Stimulated activated CD4-positive, alpha-beta T cell treated with anti-CD3 and anti-CD28 coated beads, Interleukin-2, amount 100 ng/mL, for 24 hours (primary cell): ENCODE measurements around the gene MREG.
"Not testable (repeated sequence)": the region's sequence is repeated elsewhere in the genome, so short reads cannot be mapped to it uniquely, and the experiment has no call there.

ENCODE experiments used
- DNase-seq, 2 donors: peaks; one replicate each; pipeline ENCODE4 v3.0.0-alpha.2; 2020

MREG gene

DNA sequence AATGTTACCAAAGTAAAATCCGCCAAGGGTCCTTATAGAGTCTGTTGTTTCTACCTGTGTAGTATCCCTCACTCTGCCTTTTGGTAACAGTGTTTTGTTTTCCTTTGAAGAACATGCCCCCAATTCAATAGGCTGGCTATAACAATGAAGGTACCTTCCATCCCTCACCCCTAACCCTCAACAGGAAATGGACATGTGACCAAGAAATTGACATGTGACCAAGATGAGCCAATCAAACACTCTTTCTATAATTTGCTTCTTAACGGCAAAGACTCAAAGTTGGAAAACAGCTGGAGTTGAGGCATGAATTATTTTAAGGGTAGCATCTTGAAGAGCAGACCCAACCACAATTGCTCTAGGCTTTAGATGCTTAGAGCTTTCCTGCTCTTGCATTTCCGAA lies 5.4 kb upstream of the MREG start:
- no peak for DNase-seq

DNA sequence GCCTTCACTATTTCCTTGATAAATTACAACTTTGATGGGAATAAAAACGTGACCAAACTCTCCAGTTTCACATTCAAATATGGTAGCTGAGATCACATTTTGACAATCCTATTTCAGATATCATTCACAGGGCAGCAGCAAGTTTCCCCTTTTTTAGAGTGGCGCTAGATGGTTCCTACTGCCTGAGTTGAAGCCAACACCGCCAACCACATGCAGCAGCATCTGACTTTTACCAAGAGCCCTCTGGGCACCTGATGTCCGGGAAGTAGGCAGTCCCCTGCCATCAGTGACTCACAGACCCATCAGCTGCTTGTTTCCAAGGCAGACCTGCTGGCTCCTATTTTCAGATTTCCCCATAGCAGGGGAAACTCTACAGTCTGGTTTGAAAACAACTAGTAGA lies 4.0 kb upstream of the MREG start:
- peak; percentile 32 to 35 for DNase-seq

DNA sequence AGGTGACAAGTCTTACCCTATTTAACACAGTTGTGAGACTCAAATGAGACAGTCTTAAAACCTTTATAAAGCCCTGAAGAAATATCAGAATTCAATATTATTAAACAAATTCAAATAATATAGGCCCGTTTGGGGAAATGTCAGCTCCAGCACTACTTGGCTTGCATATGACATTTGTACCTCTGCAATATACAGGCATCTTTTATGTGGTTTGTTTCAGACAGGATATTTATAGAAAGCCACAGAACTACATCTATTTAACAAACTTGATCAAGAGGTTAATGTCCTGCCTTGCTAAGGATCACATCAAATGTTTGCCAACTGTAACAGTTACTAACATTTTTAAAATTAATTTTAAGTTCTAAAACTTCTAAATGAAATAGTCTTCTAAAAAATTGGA lies 3.2 kb upstream of the MREG start:
- DNase-seq = no peak

DNA sequence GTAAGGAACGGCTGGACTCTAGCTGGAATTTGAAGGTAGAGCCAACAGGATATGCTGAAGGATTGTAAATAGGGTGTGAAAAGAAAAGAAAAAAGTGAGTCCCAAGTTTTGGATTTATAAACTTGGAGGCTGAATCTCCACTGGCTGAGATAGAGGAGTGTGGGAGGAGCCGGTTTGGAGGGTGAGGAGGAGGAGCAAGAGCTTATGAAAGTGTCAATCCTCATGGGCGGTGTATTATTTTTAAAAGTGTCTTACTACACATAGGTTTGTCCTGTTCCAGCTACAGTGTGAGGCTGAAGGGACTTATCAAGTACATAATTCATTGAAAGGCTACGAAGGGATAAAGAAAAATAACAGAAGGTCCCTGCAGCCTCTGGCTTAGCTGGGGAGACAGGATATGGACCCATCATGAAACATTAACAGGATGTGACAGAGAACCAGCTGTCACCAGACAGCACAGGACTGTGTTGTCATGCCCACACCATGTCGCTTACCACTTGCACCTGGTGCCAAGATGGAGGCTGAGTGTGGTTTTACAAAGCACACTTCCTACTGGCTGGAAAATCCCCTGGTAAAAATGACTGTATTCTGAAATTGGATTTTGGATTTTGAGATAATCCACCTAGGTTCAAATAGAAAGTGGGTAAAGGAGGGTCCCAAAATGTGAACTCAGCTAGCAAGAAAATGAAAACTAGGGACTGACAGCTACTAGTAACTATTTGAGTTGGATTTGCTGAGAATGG lies 2.5 kb upstream of the MREG start:
- peak; percentile 32 to 48 for DNase-seq

DNA sequence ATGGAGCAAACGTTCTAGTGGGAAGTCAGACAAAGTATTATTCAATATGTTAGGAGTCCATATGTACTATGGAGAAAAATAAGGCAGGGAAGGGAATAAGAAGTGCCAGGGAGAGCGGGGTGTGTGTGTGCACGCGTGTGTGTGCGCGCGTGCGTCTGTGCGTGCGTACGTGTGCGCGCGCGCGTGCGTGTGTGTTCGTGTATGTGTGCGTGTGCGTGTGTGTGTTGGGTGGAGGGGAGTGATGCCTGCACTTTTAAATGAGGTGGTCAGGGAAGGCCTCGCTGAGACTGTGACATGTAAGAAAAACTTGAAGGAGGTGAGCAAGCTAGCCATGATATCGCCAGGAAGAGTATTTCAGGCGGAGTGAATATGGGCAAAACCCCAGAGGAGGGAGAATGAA lies 1.6 kb upstream of the MREG start:
- DNase-seq = no peak

DNA sequence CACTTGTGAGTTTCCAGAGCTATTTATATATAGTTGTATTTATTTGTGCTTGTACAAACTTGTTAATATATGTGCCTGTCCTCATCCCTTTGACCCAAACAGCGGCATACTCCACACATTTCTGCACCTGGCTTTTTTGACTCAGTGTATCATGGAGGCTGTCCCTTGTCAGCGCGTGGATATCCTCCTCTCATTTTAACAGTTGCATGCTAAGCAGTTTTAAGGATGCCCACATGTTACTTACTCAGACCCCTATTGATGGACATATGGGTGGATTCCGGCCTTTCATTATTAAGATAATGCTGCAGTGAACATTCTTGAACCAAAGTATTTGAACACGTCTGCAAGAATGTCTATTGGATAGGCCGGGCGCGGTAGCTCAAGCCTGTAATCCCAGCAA lies 655 bp upstream of the MREG start:
- no peak for DNase-seq

DNA sequence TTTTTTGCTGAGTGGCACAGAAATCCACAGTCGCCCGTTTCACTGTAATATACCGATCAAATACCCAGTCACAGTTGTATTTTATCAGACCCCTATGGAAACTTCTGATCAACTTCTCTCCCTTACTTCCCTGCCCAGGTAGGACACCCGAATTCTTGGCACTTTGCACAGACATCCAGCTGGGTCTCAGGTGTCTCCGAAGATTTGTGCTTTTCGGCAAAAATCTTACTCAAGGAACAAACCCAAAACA lies 596 bp downstream of the MREG start:
- no peak for DNase-seq

DNA sequence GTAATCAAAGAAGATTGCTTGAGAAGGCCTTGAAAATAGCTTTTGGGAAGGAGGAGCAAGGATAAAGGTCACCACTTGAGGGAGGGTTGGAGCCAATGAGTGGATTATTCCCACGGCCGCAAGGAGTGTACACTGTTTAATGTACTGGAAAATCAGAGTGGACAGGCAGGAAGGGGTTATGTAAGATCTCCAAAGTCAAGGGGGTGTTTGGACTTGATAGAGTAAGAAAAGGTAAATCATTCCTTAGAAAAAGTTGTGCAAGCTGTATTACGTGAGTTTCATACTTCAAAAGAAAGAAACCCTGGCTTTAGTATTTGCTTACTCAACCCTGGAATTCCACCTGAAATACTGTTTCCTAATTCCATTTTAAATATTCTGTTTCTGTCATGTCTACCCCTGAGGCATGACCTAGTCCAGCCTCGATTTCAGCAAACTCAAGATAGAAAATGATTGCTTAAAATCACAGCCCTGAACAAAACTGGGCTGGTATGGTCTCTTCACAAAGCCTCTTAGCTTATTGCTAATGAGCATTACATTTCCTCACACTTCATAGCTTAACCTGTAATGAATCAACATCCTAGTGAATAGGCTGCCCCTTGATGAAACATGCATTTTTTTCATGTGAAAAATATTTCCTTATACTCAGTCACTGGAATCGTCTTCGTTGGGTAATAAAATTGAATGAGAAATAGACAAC lies 1.1 kb downstream of the MREG start:
- DNase-seq = no peak

DNA sequence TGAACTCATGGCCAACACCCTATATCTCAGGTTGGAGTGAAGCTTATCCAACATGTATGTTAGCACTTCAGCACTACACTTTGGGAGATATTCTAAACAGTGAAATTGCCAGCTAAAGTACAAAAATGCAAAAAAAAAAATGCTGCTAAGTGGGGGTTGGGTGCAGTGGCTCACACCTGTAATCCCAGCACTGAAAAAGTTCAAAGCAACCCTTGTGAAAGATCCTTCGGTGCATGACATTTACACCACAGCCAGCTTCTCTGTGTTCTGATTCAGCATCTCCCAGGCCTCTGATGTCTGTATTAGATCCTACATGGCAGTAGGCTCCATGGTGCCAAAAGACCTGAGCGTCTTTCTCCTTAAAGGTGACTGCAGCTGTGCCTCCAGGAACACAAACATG lies 4.1 kb downstream of the MREG start:
- not testable (repeated sequence) for DNase-seq

DNA sequence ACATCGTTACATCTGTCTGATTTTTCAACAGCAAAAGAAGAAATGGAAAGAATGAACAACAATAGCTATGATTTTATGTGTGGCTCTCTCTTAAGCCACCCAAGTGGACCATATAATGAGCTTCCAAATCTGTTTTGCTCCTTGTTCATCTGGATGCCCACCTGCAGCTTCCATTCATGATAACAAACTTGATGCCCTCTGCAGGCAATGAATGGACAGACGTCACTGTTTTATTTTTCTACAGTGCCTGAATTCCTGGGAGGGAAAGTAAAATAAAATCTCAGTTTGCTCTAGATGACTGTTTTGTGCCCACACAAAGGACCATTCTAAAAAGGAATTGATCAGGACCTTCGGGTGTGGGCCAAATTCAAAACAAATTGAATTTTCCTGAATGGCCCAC lies 5.0 kb downstream of the MREG start:
- DNase-seq = no peak

DNA sequence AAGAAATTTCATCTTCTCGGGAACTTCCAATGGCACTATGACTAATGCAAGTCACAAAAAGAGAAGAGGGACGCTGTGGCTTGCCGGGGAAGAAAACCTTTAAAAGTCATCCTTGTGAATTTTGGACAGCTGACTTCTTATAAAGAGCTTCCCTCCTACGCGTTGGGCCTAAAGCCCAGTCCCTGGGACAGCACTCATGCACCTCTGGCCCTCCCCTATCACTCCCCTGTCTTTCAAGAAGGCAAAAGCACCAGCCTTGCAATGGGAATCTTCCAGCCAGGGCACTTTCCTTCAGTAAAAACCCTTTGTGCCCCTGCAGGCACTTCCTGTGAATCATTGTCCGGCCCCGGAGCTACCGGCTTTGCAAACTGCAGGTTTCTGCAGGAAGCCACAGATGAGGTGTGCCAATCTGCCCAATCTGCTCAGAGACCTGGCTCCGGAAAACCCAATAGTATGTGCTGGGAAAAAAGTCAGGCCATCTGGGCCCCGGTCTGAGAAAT lies 7.1 kb downstream of the MREG start:
- DNase-seq = peak; percentile 27 to 60

DNA sequence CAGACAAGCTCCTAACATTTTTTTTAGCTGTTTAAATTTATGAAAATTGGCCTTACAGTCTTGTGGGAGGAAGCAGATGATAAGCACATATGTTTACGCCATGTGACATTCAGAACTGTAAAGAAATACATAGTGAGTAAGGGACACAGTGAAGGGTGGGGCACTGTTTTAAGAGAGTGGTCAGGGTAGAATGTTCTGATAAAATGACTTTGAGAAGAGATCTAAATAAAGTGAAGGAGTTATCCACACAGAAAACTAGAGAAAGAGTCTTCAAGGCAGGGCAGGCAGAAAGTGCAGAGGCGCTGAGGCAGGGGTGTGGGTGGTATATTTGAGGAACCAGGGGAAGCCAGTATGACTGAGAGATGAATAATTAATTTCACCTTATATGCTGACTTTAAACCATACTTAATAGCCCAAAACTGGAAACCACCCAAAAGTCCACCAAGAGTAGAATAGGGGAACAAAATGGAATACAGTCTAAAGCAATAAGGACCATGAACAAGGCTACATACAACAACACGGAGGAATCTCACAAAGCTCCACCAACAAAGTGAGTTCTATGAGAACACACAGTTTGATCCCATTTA lies 8.6 kb downstream of the MREG start:
- DNase-seq = peak in 1 of 2 donors; percentile 30

DNA sequence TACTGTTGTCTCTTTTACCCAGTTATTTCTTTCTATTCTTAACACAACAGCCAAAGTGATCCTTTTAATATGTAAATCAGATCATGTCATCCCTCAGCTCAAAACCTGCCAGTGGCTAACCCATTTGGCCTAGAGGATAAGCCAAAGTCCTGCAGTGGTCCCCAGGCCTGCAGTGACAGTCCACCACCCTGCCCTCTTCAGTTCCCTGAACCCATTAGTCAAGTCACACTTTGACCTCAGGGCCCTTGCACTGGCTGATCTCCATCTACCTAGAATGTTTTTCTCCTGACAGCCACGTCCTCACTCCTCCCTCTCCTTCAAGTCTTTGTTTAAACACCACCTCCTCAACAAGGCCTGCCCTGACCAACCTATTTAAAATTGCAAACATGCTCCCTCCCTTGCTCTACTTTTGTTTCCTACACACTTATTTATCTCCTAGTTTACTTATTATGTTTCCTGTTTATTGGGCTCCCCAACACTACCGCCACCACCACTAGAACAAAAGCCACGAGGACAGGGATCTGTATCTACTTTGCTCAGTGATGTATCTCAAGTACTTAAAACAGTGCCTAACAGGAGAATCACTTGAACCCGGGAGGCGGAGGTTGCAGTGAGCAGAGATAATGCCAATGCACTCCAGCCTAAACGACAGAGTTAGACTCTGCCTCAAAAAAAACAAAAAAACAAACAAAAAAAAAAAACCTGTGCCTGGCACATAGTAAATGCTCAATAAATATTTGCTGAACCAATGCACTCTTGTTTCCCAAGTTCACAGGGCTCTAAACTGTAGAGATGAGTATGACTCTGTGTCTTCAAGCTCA lies 9.3 kb downstream of the MREG start:
- no peak for DNase-seq

DNA sequence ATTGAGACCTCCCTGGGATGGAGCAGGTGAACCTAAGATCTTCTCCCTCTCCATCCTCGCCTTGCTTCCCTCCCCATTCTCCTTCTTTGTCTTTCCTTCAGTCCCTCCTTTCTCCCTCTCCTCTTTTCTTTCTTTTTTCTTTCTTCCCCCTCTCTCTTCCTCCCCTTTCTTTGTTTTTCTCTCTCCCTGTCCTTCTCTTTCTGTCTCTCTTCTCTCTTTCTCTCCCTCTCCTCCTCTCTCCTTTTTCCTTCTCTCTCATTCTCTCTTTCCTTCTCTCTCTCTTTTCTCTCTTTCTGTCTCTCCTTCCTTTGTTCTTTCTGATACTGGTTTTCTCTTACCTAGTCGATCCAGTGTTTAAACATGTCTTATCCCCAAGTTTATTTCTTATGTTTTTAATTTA lies 10.7 kb downstream of the MREG start:
- DNase-seq = no peak

DNA sequence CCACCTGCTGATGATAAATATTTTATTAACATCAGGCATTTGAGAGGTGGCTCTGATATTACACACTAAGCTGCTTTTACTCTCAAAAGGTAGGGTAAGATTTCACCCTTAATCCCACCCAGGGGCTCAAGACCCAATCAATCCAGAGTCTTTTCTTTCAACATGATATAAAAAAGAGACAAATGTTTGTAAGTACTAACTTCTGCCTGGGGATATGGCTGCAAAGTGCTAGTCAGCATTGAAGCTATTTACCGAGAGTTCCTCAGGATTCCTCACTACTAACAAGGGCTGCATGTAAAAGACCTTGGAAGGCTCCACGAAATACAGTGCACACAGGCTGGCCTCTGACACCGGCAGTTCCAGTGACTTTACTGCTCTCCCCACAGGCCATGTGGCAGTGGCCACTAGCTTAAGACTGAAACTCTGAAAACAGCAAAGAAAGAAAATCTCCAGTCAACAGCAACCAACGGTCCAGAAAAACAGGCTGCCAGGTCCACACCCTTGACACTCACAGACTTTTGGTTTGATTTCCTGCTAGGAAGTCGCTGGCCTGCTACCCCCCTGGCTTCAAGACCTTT lies 11.2 kb downstream of the MREG start:
- no peak for DNase-seq

DNA sequence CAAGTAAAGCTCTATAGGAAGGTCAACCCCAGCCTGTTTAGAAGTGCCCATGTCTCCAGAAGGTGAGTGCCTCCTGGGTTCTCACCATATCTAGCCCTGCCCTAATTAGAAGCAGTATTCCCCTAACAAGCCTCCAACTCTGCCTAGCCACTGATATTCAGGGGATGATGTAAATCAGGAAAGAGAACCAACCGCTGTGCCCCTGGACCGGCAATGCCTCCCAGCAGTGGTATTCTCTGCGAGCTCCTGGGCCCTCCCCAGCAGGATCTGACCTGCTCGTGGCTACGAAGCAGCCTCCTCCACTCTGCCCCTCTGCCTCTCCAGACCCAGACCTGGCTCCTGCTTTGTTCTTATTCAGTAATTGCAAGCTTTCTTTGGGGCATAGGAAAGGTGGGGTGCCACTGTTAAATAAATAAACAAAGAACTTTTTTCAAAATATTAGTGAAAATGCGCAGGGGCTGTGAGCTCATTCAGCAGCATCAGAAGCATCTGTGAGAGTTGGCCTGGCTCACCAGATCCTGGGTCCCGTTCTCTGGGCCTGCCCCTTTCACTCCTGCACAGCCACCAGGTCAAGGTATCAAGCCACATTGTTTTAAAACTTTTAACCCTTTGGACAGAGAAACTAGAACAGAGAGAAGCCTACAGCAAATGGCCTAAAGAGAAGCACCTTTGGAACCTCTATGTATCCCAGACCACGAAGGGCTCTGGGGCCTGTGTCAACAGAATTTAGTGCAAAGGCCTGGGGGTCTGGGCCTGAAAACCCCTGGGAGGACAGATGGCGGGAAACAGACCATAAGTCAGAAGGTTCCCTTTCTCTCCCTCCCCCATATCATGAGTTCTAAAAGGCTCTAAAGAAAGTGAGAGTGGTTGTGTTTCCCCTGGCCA lies 11.9 kb downstream of the MREG start:
- DNase-seq = no peak

DNA sequence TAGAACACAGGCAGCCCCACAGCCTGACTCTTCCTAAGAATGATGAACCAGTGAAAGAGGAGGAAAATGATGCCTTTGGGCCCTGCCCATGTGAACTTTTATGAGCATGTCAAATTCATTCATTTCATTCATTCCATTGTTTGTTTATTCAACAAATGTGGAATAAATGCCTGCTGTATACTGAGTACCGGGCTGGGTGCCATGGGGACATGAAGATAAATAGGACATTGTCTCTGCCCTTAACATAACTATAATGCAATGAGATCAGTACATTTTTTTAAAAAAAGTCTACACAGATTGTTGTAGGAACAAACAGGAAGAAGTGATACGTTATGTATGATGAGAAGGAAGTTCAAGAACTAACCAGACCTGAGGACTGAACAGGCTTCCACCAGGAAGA lies 14.7 kb downstream of the MREG start:
- DNase-seq = no peak

DNA sequence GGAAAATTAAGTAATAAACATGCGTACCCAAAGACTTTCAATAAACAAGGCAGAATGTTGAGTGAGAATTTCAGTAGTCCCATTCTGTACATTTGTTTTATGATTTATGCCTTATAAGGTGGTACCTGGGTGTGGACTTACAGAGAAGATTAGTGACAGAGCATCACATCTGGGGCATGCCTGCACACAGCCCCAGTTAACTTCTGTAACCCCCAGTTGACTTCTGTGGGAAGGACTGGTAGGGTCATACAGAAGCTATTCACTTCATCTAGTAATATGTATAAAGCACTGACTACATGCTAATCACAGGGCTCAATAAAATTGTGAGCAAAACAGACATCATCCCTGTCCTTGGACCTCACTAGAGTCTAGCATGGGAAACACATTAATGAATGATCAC lies 16.1 kb downstream of the MREG start:
- no peak for DNase-seq

DNA sequence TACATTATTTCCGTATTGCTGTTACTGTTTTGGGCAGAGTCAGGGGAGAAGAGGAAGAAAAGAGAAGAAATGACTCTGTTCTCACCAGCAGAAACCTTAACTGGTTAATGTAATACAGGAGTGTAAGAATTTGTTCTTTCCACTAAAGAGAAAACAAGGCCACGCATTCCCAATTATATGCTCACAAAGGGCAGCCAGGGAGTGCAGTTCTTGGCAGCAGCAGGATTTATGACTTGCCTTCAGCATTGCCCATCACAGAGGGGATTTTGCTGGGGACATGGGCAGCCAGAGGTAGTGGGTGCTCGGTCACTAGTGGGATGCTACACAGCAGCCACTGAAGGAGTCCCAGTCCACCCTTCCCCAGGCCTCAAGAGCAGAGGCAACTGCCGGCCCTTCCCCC lies 18.4 kb downstream of the MREG start:
- DNase-seq = no peak

DNA sequence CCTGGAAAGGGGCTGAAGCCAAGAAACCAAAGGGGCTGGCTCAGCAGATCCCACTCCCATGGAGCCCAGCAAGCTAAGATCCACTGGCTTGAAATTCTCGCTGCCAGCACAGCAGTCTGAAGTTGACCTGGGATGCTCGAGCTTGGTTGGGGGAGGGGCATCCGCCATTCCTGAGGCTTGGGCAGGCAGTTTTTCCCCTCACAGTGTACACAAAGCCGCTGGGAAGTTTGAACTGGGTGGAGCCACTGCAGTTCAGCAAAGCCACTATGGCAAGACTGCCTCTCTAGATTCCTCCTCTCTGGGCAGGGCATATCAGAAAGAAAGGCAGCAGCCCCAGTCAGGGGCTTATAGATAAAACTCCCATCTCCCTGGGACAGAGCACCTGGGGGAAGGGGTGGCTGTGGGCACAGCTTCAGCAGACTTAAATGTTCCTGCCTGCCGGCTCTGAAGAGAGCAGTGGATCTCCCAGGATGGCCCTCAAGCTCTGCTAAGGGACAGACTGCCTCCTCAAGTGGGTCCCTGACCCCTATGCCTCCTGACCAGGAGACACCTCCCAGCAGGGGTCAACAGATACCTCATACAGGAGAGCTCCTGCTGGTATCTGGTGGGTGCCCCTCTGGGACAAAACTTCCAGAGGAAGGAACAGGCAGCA lies 24.7 kb downstream of the MREG start:
- not testable (repeated sequence) for DNase-seq

DNA sequence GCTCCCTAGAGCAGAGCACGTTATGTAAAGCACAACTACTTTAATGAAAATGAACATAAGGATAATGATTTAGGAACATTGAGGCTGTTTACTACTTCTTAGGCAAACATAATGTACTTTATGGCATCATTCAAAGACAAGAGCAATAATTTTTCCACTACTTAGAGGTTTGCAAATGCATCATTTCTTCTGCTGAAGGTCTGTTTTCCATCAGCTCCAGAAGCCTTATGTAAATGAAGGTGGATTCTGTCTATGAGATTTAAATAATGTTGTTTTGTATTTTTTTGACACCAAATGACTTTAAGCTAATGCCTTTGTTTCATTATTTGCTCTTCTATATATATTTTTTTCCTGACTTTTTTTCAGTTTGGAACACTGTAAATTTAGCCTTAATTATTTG lies 28.1 kb downstream of the MREG start:
- DNase-seq = no peak

DNA sequence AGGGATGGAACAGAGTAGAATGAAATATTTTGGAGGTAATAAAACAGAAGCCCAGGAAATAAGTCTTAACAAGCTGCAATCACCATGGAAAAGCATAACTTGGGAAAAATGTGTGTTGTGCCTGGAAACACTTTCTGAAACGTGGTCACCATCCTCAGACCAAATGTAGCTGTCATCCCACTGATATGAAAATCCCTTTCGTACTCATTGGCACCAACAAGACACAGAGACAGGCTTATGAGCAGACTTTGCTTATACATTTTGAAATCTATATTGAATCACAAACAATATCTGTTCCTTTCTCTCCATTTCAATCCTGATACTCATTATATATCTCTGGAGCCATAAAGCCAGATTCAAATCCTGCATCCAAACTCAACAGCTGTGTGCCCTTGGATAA lies 28.7 kb downstream of the MREG start:
- no peak for DNase-seq
